Smooth muscle cell (in vitro differentiated cells): ENCODE data around the gene SVIL. TPM values are rescaled to one million over a fixed set of nuclear protein-coding genes. Genes with fewer than 3 reads are reported as not detected.
"Not testable (repeated sequence)": the region's sequence is repeated elsewhere in the genome, so short reads cannot be mapped to it uniquely, and the experiment has no call there.

ENCODE experiments used
- DNase-seq: peaks from one replicate; lab custom pipeline; 2025; ENCODE audit not compliant: unreplicated experiment; lab: John Stamatoyannopoulos, UW
- H2AFZ ChIP-seq: fragments of 200-600 bp; sonication (generic); 2 replicates; pipeline ENCODE4 v1.6.0; 2016; ENCODE audit warnings: antibody characterized with exemption, low read depth, mild to moderate bottlenecking
- H3F3A ChIP-seq: fragments of 200-600 bp; sonication (generic); 2 replicates; pipeline ENCODE4 v1.6.0; 2017; ENCODE audit warnings: antibody characterized with exemption, low read depth
- H3K27ac ChIP-seq: fragments of 200-600 bp; sonication (generic); 2 replicates; pipeline ENCODE4 v1.5.1; 2016; ENCODE audit warnings: low read depth, mild to moderate bottlenecking
- H3K27me3 ChIP-seq: fragments of 200-600 bp; sonication (generic); 2 replicates; pipeline ENCODE4 v1.6.1; 2016; ENCODE audit warnings: low read depth, mild to moderate bottlenecking
- H3K36me3 ChIP-seq: fragments of 200-600 bp; sonication (generic); 2 replicates; pipeline ENCODE4 v1.5.1; 2016; ENCODE audit warnings: low read depth
- H3K4me1 ChIP-seq: fragments of 200-600 bp; sonication (generic); 2 replicates; pipeline ENCODE4 v1.5.1; 2016; ENCODE audit warnings: low read depth
- H3K4me2 ChIP-seq: fragments of 200-600 bp; sonication (generic); 2 replicates; pipeline ENCODE4 v1.6.0; 2016; ENCODE audit warnings: mild to moderate bottlenecking
- H3K4me3 ChIP-seq: fragments of 200-600 bp; sonication (generic); 2 replicates; pipeline ENCODE4 v1.5.1; 2016; ENCODE audit warnings: mild to moderate bottlenecking
- H3K79me2 ChIP-seq: fragments of 200-600 bp; sonication (generic); 2 replicates; pipeline ENCODE4 v1.6.0; 2016; ENCODE audit warnings: low read depth, mild to moderate bottlenecking
- H3K9ac ChIP-seq: fragments of 200-600 bp; sonication (generic); 2 replicates; pipeline ENCODE4 v1.6.0; 2016; ENCODE audit warnings: low read depth
- H3K9me3 ChIP-seq: fragments of 200-600 bp; sonication (generic); replicated peaks from 2 replicates; pipeline ENCODE4 v1.5.1; 2016; ENCODE audit warnings: low read depth
- H4K20me1 ChIP-seq: fragments of 200-600 bp; sonication (generic); 2 replicates; pipeline ENCODE4 v1.6.0; 2016; ENCODE audit warnings: low read depth
- WGBS: methylation state at CpG from one replicate; pipeline ENCODE4 v1.1.7; 2016; ENCODE audit warnings: low lambda C conversion rate; 5-methylcytosine and 5-hydroxymethylcytosine counted together
- polyA plus RNA-seq: library from polyadenylated mRNA; unstranded; fragments of >200 nt; fragmentation: Nextera tagmentation; extraction: Ambion mirVana; gene quantifications from 2 replicates; pipeline ENCODE4 v1.2.1, GENCODE V29; 2016
- total RNA-seq: library from RNA; depleted of rRNA; stranded (reverse); fragments of >200 nt; gene quantifications from 2 replicates; pipeline ENCODE4 v1.2.3, GENCODE V29; 2014
- TF ChIP-seq, protein P1 (sequence below): fragments of 200-600 bp; sonication (generic); IDR thresholded peaks from 2 replicates; pipeline ENCODE4 v1.5.1; 2017; ENCODE audit warnings: borderline replicate concordance, mild to moderate bottlenecking, antibody characterized with exemption; ENCODE audit not compliant: insufficient read depth, poor library complexity, severe bottlenecking

SVIL gene
- total and polyA plus RNA-seq, 2 experiments from 2014 or later = 32.5 to 33.0 TPM

DNA sequence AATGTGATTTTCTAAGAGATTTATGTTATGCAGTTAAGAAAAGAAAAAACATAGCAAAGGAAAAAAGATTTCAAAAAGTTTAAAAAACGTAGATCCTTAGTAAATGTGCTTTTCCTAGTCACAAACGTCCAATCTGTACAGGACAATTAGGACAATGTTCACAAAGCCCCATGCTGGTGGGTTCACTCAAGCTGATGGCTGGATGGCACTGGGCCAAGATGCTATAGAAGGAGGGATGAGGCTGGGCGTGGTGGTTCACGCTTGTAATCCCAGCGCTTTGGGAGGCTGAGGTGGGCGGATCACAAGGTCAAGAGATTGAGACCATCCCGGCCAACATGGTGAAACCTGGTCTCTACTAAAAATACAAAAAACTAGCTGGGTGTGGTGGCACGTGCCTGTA, 22.1 kb downstream of the SVIL start:
- TF ChIP-seq, protein P1, sequence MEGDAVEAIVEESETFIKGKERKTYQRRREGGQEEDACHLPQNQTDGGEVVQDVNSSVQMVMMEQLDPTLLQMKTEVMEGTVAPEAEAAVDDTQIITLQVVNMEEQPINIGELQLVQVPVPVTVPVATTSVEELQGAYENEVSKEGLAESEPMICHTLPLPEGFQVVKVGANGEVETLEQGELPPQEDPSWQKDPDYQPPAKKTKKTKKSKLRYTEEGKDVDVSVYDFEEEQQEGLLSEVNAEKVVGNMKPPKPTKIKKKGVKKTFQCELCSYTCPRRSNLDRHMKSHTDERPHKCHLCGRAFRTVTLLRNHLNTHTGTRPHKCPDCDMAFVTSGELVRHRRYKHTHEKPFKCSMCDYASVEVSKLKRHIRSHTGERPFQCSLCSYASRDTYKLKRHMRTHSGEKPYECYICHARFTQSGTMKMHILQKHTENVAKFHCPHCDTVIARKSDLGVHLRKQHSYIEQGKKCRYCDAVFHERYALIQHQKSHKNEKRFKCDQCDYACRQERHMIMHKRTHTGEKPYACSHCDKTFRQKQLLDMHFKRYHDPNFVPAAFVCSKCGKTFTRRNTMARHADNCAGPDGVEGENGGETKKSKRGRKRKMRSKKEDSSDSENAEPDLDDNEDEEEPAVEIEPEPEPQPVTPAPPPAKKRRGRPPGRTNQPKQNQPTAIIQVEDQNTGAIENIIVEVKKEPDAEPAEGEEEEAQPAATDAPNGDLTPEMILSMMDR = no peak
- peaks cover 3% of the 10 kb centered on the region for H3K4me1 ChIP-seq
- H3K9ac ChIP-seq = no peak overlapping the region
- no peak overlapping the region for H2AFZ ChIP-seq
- H3K79me2 ChIP-seq = peaks cover 40% of the 10 kb centered on the region
- DNase-seq = no peak
- H3K27me3 ChIP-seq = no peaks in the 10 kb centered on the region
- H3F3A ChIP-seq = peaks cover 18% of the 10 kb centered on the region
- no peaks in the 10 kb centered on the region for H3K9me3 ChIP-seq
- H4K20me1 ChIP-seq = peaks cover 70% of the 10 kb centered on the region
- H3K27ac ChIP-seq = no peak overlapping the region
- no peak overlapping the region for H3K4me3 ChIP-seq
- H3K4me2 ChIP-seq = no peak overlapping the region
- 96% methylated on average over 8 of the region's 8 CpGs for WGBS
- H3K36me3 ChIP-seq = no peaks in the 10 kb centered on the region

DNA sequence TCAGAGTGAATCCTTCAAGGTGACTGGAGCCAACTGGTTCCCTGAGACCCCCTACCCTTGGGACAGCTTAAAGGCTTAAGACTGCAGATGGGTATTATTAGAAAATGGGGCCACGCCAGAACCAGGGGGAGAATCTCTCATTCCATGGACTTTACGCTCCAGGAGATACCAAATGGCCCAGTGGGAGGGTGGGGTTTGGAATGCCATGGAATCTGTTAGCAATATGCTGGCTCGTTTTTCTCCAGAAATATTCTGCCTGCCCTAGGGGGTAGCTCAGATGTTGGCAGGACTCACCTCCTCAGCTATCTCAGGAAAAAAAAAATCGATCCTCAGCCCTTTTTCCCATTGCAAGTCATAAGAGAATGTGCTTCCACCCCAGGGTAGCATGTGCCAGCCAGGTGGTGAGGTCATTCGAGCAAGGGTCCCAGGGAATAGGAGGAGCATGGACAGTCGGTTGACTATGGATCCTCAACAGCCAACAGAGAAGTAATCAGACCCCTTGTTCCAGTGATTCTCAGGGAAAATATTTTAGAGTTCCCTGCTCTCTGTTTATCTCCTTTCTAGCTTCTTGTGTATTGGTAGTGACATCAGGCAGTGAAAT, 22.9 kb downstream of the SVIL start:
- H3K4me2 ChIP-seq = no peak overlapping the region

DNA sequence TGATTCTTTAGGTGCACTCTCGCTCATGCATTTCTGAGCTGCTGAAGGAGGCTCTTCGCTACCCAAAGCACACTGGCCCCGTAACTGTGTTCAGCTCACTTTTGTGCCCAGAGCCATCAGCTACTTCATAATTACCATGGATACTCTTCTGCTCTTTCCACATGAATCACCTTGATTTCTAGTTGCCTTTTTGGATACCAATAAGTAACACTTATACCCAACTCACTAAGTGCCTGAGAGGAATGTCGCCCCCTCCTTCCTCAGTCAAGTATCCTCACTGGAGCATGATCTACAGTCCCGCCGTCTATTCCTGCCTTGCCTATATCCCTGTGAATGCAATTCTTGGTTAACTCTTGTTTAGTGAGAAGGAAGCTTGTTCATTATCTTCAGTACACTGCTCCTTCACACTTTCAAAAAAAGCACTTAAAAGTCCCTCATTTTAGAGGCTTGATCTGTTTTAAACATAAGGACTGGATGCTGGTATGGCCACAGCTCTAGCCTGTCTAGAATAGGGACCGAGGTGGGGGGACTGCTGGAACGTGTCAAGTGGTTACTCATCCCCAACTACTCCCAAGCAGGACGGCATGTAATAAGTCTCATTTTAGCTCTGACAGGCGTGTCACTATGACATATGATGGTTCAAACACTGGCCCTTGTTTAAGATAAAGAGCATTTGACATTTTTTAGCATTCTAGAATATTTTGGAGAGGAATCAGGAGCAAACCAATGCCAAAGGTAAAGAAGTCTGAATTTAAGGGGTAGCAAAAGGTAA, 23.7 kb downstream of the SVIL start:
- Histone ChIP-seq H3K36me3 (no peaks in the 10 kb centered on the region), H3K4me1 (no peaks in the 10 kb centered on the region), H3F3A (peaks cover 4% of the 10 kb centered on the region), H3K79me2 (peaks cover 28% of the 10 kb centered on the region), H3K4me2 (no peak overlapping the region), H3K9ac (no peak overlapping the region), H3K9me3 (no peaks in the 10 kb centered on the region), H3K27me3 (no peaks in the 10 kb centered on the region), H3K27ac (no peak overlapping the region), H4K20me1 (peaks cover 55% of the 10 kb centered on the region), H3K4me3 (no peak overlapping the region), H2AFZ (no peak overlapping the region)
- WGBS = 85% methylated on average over 10 of the region's 10 CpGs
- TF ChIP-seq, protein P1 = no peak
- no peak for DNase-seq

More for the DNA sequence above, 22.9 kb downstream of the SVIL start:
- H3K27ac ChIP-seq = no peak overlapping the region
- H4K20me1 ChIP-seq = peaks cover 62% of the 10 kb centered on the region
- no peaks in the 10 kb centered on the region for H3K9me3 ChIP-seq
- H3K4me3 ChIP-seq = no peak overlapping the region
- peaks cover 35% of the 10 kb centered on the region for H3K79me2 ChIP-seq
- no peaks in the 10 kb centered on the region for H3K36me3 ChIP-seq
- H3K27me3 ChIP-seq = no peaks in the 10 kb centered on the region
- 86% methylated on average over 6 of the region's 6 CpGs for WGBS
- no peak for DNase-seq
- H2AFZ ChIP-seq = no peak overlapping the region
- no peak overlapping the region for H3K9ac ChIP-seq
- TF ChIP-seq, protein P1 = no peak
- no peaks in the 10 kb centered on the region for H3K4me1 ChIP-seq
- H3F3A ChIP-seq = peaks cover 11% of the 10 kb centered on the region

DNA sequence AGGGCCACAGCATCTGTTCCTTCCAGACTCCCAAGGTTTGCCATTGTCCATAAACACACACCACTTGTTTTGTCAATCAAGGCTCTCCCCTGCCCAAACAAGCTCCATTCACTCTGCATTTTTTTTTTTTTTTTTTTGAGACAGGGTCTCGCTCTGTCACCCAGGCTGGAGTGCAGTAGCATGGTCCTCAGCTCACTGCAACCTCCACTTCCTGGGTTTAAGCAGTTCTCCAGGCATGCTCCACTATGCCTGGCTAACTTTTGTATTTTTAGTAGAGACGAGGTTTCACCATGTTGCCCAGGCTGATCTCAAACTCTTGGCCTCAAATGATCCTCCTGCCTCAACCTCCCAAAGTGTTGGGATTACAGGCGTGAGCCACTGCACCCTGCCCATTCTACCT, 24.4 kb downstream of the SVIL start:
- not testable (repeated sequence) for H3K4me1 ChIP-seq, H3F3A ChIP-seq, H3K27ac ChIP-seq, H3K9ac ChIP-seq, DNase-seq, H3K27me3 ChIP-seq, H3K4me2 ChIP-seq, H3K4me3 ChIP-seq, H3K9me3 ChIP-seq, H2AFZ ChIP-seq, H3K36me3 ChIP-seq
- WGBS = 99% methylated on average over 3 of the region's 3 CpGs
- Histone ChIP-seq H3K79me2 (peaks cover 21% of the 10 kb centered on the region), H4K20me1 (peaks cover 49% of the 10 kb centered on the region)
